IMR-90 (cell line): ENCODE data around the gene SEMA5A. TPM values are rescaled to one million over a fixed set of nuclear protein-coding genes. Genes with fewer than 3 reads are reported as not detected.

Experiments used
- ATAC-seq: fragments of 200-7000 bp; cut with Tn5 transposase; 2 replicates; pipeline ENCODE4 v1.9.1; 2020; ENCODE audit warnings: low read depth, mild to moderate bottlenecking, moderate library complexity
- BruUV-seq: library from RNA; stranded (reverse); fragments of 400-500 nt; replicated peaks from 2 replicates; lab custom pipeline; 2021; lab: Mats Ljungman, UMichigan
- CTCF ChIA-PET: fragments of 300-600 bp; formaldehyde crosslinking; extraction: SDS; loops from one replicate; lab custom pipeline; 2021; ENCODE audit warnings: antibody characterized with exemption; lab: Yijun Ruan, JAX
- POLR2A ChIA-PET: fragments of 300-600 bp; sonication (Branson Sonifier 250); formaldehyde crosslinking; loops from one replicate; lab custom pipeline; 2022; ENCODE audit warnings: antibody characterized with exemption; ENCODE audit not compliant: unreplicated experiment; lab: Charles Lee
- DNase-seq: peaks from one replicate; pipeline ENCODE4 v3.0.0; 2013
- H2AFZ ChIP-seq: replicated peaks from 2 replicates; pipeline ENCODE3; 2013; ENCODE audit warnings: low read length, mild to moderate bottlenecking; ENCODE audit not compliant: poor library complexity
- H2AK5ac ChIP-seq: 2 replicates; pipeline ENCODE4 v1.6.1; 2013; ENCODE audit warnings: low read depth, low read length, inconsistent platforms
- H2AK9ac ChIP-seq: replicated peaks from 2 replicates; pipeline ENCODE3; 2013; ENCODE audit warnings: mild to moderate bottlenecking, low read depth, low read length, moderate library complexity; ENCODE audit not compliant: poor library complexity
- H2BK120ac ChIP-seq: 2 replicates; pipeline ENCODE4 v1.6.1; 2013; ENCODE audit warnings: low read depth, low read length, inconsistent platforms
- H2BK15ac ChIP-seq: 3 replicates; pipeline ENCODE4 v1.6.1; 2013; ENCODE audit warnings: low read depth, low read length, inconsistent platforms
- H2BK20ac ChIP-seq: 2 replicates; pipeline ENCODE4 v1.6.1; 2013; ENCODE audit warnings: low read depth, mild to moderate bottlenecking, inconsistent platforms, low read length, moderate library complexity
- H2BK5ac ChIP-seq: 2 replicates; pipeline ENCODE4 v1.6.1; 2013; ENCODE audit warnings: mild to moderate bottlenecking, low read depth, low read length, inconsistent platforms; ENCODE audit not compliant: poor library complexity, severe bottlenecking
- H3K14ac ChIP-seq: replicated peaks from 2 replicates; pipeline ENCODE4 v1.6.1; 2013; ENCODE audit warnings: low read depth, low read length, inconsistent platforms
- H3K18ac ChIP-seq: 2 replicates; pipeline ENCODE4 v1.6.1; 2013; ENCODE audit warnings: low read depth, low read length, control low read depth
- H3K23ac ChIP-seq: 2 replicates; pipeline ENCODE4 v1.6.1; 2013; ENCODE audit warnings: low read depth, low read length, inconsistent platforms
- H3K27ac ChIP-seq: 2 replicates; pipeline ENCODE4 v1.5.1; 2013; ENCODE audit warnings: mild to moderate bottlenecking, control low read depth, low read length; ENCODE audit not compliant: insufficient read depth
- H3K27me3 ChIP-seq: 2 replicates; pipeline ENCODE4 v1.6.1; 2013; ENCODE audit warnings: low read length; ENCODE audit not compliant: control insufficient read depth, insufficient read depth
- H3K36me3 ChIP-seq: 2 replicates; pipeline ENCODE4 v1.6.1; 2013; ENCODE audit warnings: low read length, mixed read lengths; ENCODE audit not compliant: control insufficient read depth, insufficient read depth
- H3K4ac ChIP-seq: 2 replicates; pipeline ENCODE4 v1.6.1; 2013; ENCODE audit warnings: low read depth, low read length, inconsistent platforms
- H3K4me1 ChIP-seq: 2 replicates; pipeline ENCODE4 v1.6.1; 2013; ENCODE audit warnings: low read length, mixed read lengths; ENCODE audit not compliant: control insufficient read depth, insufficient read depth
- H3K4me2 ChIP-seq: 2 replicates; pipeline ENCODE4 v1.6.1; 2013; ENCODE audit warnings: low read depth, mild to moderate bottlenecking, control low read depth, low read length, moderate library complexity
- H3K4me3 ChIP-seq: 2 replicates; pipeline ENCODE4 v1.5.1; 2013; ENCODE audit warnings: low read depth, mild to moderate bottlenecking, control low read depth, low read length, moderate library complexity; ENCODE audit not compliant: insufficient read depth
- H3K56ac ChIP-seq: 2 replicates; pipeline ENCODE4 v1.6.1; 2013; ENCODE audit warnings: low read length, inconsistent platforms; ENCODE audit not compliant: insufficient read depth; ENCODE audit errors: extremely low read depth
- H3K79me1 ChIP-seq, 2 experiments: 2 replicates each; pipeline ENCODE4 v1.6.1; 2013; ENCODE audit warnings: low read length in 2 of 2, inconsistent platforms in 1 of 2, low read depth in 1 of 2
- H3K9ac ChIP-seq: 2 replicates; pipeline ENCODE4 v1.6.1; 2013; ENCODE audit warnings: low read depth, low read length, control low read depth
- H3K9me1 ChIP-seq: 2 replicates; pipeline ENCODE4 v1.6.1; 2013; ENCODE audit warnings: low read length, inconsistent platforms; ENCODE audit not compliant: insufficient read depth
- H3K9me3 ChIP-seq: 2 replicates; pipeline ENCODE4 v1.6.1; 2013; ENCODE audit warnings: low read length; ENCODE audit not compliant: control insufficient read depth, insufficient read depth
- H4K20me1 ChIP-seq: 2 replicates; pipeline ENCODE4 v1.6.1; 2013; ENCODE audit warnings: low read length, inconsistent platforms; ENCODE audit not compliant: insufficient read depth
- H4K5ac ChIP-seq: 2 replicates; pipeline ENCODE4 v1.6.1; 2013; ENCODE audit warnings: mild to moderate bottlenecking, low read depth, low read length, control low read depth
- H4K8ac ChIP-seq, 2 experiments: 2 replicates each; pipeline ENCODE4 v1.6.1; 2013; ENCODE audit warnings: low read depth in 2 of 2, low read length in 2 of 2, control low read depth in 1 of 2, inconsistent platforms in 1 of 2
- H4K91ac ChIP-seq: 2 replicates; pipeline ENCODE4 v1.6.1; 2013; ENCODE audit warnings: low read depth, low read length, inconsistent platforms; ENCODE audit not compliant: insufficient read depth
- CTCF ChIP-seq: conservative IDR thresholded peaks from 2 replicates; pipeline ENCODE4 v1.5.1; 2012; ENCODE audit warnings: mild to moderate bottlenecking, low read depth, low read length, improper control_type of control experiment
- MAZ ChIP-seq: IDR thresholded peaks from 2 replicates; pipeline ENCODE4 v1.6.1; 2012; ENCODE audit warnings: low read depth, mild to moderate bottlenecking, low read length, improper control_type of control experiment, moderate library complexity, borderline replicate concordance
- RFX5 ChIP-seq: IDR thresholded peaks from 2 replicates; pipeline ENCODE4 v1.8.0; 2012; ENCODE audit warnings: low read depth, mild to moderate bottlenecking, low read length, moderate library complexity
- SMC3 ChIP-seq: fragments of 150-350 bp; IDR thresholded peaks from 2 replicates; pipeline ENCODE4 v1.6.1; 2016; ENCODE audit warnings: low read depth, mild to moderate bottlenecking, antibody characterized with exemption, low read length, moderate library complexity
- WGBS, 2 experiments: methylation state at CpG; one replicate each; pipeline versions ENCODE4 v1.1.5 to v1.1.7; 2013; ENCODE audit warnings: missing lambda C conversion rate in 2 of 2; ENCODE audit not compliant: insufficient read length in 1 of 2; ENCODE audit errors: extremely low coverage in 2 of 2; 5-methylcytosine and 5-hydroxymethylcytosine counted together
- dilution Hi-C: fragments of 300-500 bp; cut with HindIII; formaldehyde crosslinking; loops from one replicate; pipeline ENCODE4 v1.14.3; 2018; ENCODE audit warnings: low sequenced_read_pairs; ENCODE audit not compliant: unreplicated experiment
- in situ Hi-C: fragments of 300-500 bp; cut with MboI; formaldehyde crosslinking; loops from 3 replicates; pipeline ENCODE4 v1.14.3; 2019; ENCODE audit warnings: low sequenced_read_pairs, inconsistent platforms, mixed read lengths
- intact Hi-C: fragments of 100-400 bp; cut with micrococcal nuclease; formaldehyde crosslinking; loops from 2 replicates; pipeline ENCODE4 v1.10.0; 2022
- polyA plus RNA-seq, 3 experiments: library from polyadenylated mRNA; depleted of rRNA; stranded (reverse); fragments of >200 nt; gene quantifications; 2 replicates each; pipeline ENCODE4 v1.2.3, GENCODE V29; 2012; ENCODE audit warnings: low replicate concordance in 1 of 3
- total RNA-seq: library from RNA; depleted of rRNA; stranded (reverse); fragments of >200 nt; gene quantifications from 2 replicates; pipeline ENCODE4 v1.2.3, GENCODE V29; 2012

SEMA5A gene
- total and polyA plus RNA-seq, 2 of the 4 experiments (the other 2 are of a cell fraction) = 8.2 to 9.9 TPM

GRCh38 chr5:9479990-9480389 is 65.9 kb downstream of the SEMA5A start:
- H3K4me3 ChIP-seq = no peak overlapping the region
- in situ Hi-C loops = no loop called here
- peaks cover 10% of the 10 kb centered on the region for H3K9me3 ChIP-seq
- H2BK20ac ChIP-seq = no peak overlapping the region
- H3K56ac ChIP-seq = no peak overlapping the region
- peaks cover 7% of the 10 kb centered on the region for H3K9me1 ChIP-seq
- H2AFZ ChIP-seq = no peak overlapping the region
- no peaks in the 10 kb centered on the region for H4K20me1 ChIP-seq
- no peak for DNase-seq
- no peak overlapping the region for H4K91ac ChIP-seq
- H3K9ac ChIP-seq = no peak overlapping the region
- H3K79me1 ChIP-seq = peaks cover 17 to 74% of the 10 kb centered on the region in 2 experiments
- no peak overlapping the region for H2BK120ac ChIP-seq
- H3K27ac ChIP-seq = no peak overlapping the region
- TF ChIP-seq SMC3 (no peak), RFX5 (no peak), MAZ (no peak), CTCF (no peak)
- 71% methylated on average over 1 of the region's 3 CpGs; no CpG with 5 or more reads in 1 of the 2 experiments for WGBS, 2 experiments
- intact Hi-C loops = no loop called here
- ChIA-PET POLR2A (no interaction called here), CTCF (no interaction called here)
- no peak overlapping the region for H3K18ac ChIP-seq
- no peak overlapping the region for H3K4me2 ChIP-seq
- peaks cover 10% of the 10 kb centered on the region for H3K4me1 ChIP-seq
- no peak overlapping the region for H2AK9ac ChIP-seq
- dilution Hi-C loops = no loop called here
- no peak overlapping the region for H3K4ac ChIP-seq
- no peak for ATAC-seq
- H3K36me3 ChIP-seq = no peaks in the 10 kb centered on the region
- no peak overlapping the region for H3K14ac ChIP-seq
- no peak overlapping the region for H2AK5ac ChIP-seq
- no peak overlapping the region for H4K5ac ChIP-seq
- H3K27me3 ChIP-seq = no peaks in the 10 kb centered on the region
- H4K8ac ChIP-seq = no peak overlapping the region
- BruUV-seq = no TSS peak
- H3K23ac ChIP-seq = no peak overlapping the region
- H2BK5ac ChIP-seq = no peak overlapping the region
- no peak overlapping the region for H2BK15ac ChIP-seq
